Measurements from ENCODE around the gene EXOC2. TPM values are rescaled to one million over a fixed set of nuclear protein-coding genes. Genes with fewer than 3 reads are reported as not detected.

The EXOC2 gene
- total RNA-seq, 1 donor from 2014 or later = 57.3 TPM

DNA sequence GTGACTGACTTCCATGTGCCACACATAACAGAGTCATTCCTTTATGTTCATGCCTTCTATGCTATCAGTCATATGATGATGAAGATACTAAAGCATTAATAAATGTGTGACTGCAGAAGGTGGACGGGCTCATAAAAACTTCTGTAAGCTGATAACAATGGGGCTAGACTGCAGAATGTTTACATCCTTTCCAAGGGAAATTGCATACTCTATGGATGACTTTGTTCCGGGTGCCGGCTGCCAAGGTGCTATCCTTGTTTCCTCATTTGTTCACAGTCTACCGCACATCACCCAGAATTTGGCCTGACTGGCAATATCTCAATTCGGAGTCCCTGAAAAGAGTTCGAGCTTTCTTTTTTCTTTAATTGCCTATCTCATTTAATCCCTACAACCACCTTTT lies 121.0 kb downstream of the EXOC2 start:
- peak; percentile 15 for DNase-seq

DNA sequence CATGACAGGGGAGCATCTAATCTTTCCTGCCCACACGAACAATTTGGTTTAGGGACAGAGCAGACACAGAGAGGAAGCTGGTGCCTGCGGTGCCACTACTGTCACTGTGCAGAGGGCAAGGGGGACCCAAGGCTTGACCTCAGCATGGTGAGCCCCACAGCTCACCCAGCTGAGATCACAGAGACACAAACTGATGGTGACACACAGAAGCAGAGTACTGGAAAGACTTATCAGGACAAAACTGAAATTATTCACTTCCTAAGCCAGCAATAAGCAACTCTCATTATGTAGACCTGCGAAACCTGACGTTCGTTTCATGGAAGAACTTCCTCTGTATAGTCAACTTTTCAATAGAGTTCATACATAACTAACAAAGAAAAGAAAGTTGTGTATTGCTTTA lies 122.1 kb downstream of the EXOC2 start:
- DNase-seq = no peak

DNA sequence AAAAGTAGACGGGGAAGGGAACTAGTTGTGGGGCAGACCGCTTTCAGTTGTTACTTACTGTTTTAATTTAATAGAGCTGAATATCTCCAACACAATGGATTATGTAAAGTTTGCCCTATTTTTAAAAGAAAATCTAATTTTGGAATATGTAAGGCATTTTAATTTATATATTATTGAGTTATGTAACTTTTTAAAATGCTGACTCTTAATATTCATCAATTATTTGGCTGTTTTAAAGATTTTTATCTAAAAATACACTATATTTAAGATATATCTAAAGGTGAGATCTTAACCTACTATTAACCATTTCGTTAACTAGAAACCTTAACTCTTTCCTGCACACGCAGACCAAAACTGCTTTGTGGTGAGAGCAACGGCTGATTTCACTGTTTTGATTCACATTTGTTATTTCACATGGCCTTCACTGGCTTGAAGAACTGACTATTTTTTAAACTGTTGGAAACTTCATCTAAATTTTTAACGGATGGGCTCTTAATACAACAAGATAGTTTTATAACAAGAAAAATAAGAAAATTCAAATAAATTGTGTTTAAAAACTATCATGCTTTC lies 123.9 kb downstream of the EXOC2 start:
- no peak for DNase-seq

DNA sequence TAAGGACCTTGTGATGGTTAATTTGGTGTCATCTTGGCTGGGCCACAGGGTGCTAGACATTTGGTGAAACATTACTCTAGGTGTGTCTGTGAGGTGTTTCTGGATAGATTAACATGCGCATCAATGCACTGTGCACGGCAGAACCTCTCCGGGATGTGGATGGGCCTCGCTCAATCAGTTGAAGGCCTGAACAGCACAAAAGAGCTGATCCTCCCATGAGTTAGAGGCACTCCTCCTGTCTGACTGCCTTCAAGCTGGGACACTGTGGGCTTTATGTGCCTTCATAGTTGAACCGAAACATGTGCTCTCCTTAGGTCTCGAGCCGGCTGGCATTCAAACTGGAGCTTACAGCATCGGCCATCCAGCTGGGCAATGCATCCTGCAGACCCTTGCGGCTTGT lies 124.9 kb downstream of the EXOC2 start:
- no peak for DNase-seq

DNA sequence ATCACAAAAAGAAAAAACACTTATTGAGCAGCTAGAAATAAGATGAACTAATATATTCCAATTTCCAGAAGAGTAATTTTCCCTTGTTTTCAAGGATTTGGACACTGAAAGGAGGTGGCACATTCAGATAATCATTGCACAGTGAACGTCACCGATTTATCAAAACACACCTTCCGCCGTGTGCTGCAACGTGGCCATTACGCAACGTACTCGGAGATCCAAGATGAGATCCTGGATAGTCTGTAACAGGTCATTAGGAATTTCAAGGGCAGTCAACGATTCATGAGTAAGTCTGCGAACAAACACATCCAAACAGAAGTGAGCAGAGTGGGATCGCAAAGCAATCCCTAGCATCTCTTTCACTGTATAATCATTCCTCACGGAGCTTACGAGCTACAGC lies 129.1 kb downstream of the EXOC2 start:
- no peak for DNase-seq

DNA sequence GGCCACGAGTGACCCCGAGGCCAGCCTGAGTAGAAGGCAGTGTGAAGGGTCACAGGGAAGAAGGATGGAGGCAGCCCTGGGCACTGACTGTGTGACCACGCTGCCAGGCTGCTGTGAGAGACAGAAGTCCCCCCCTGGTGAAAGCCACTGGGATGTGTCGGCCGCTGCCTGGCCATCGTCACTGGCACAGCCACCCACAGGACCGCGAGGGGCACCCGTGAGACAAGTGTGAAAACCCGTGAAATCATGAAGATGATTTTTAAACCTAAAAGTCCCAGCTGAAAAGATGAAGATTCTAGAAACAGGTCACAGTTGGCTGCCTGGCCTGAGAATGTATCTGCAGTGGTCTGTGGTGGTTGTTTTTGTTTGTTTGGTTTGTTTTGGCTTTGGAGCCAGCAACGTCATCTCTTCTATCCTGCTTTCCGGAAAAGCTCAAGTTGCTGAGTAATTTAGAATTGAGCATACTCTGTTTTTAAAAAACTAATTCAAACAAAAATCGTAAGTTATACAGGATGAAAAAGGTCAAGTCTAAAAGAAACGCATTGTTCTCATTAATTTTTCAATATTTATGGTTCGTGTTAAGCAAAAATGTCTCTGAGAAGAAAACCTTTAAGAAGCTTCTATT lies 130.8 kb downstream of the EXOC2 start:
- peak; percentile 10 for DNase-seq

DNA sequence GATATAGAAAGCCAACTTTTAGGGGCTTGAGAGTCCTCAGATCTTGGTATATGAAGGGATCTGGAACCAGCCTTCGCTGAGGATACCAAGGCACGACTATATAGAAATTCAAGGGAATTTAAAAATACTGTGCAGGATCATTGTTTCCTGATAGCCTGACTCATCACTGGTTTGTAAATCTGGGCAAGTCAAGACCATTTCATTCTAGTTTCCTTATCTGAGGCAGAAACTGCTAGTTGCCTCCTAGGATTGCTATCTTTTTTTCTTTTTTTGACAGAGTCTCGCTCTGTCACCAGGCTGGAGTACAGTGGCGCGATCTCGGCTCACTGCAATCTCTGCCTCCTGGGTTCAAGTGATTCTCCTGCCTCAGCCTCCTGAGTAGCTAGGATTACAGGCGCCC lies 131.6 kb downstream of the EXOC2 start:
- DNase-seq = peak; percentile 28

DNA sequence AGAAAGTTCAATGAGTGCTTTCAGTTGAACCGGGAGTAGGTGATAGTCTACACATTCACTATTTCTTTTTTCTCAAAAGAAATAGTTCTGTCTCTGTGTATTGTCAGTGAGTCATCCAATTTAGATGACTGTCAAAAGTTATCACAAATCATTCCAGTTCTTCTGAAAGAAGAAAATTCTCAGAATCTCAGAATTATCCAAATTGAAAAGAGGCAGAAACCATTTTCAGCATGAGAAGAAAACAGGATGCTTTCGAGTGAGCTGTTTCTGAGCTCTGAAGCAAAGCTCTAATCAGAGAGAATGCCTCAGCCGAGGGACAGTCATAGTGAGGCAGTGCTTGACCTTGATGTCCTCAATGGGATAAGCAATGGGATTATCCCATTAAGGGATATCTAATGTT lies 134.0 kb downstream of the EXOC2 start:
- DNase-seq = no peak

DNA sequence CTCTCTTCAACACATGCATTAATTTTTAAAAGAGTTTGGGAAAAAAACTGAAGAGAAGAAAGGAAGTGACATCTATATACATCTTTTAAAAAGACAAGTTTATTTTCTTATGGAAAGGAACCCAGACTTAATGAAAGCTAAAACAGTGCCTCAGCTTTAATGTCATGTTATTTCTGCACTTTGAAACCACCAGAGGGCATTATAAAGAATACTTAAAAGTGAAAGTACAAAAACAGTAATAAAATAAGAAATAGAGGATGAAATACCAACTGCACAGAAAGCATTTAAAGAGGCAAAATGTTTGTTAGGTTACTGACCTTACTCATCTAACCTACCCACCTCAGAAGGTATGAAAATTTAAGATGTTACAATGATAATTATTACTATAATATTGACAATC lies 134.8 kb downstream of the EXOC2 start:
- peak; percentile 23 for DNase-seq

DNA sequence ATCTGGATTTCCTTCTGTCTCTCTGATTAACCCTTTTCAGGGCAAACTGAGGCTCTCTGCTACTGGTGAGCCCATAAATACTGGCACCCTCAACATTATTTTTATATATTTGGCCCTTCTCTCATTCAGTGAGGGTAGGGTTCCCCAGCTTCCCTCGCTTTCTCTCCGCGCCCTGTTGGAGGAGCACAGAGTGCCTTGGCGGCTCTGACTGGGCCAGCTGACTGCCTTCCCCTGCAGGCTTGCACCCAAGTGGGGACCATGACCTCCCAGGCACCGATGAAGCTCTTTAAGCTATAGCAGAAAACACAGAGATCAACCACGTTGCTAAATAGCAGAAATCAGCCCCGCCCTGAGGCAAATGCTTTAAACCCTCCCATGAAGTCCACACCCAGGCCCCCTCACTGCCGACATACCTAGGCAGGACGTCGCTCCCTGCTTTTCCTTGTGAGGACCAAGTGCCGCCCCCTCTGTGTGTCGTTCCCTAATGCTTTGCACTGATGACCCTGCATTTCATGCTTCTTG lies 141.0 kb downstream of the EXOC2 start:
- no peak for DNase-seq

DNA sequence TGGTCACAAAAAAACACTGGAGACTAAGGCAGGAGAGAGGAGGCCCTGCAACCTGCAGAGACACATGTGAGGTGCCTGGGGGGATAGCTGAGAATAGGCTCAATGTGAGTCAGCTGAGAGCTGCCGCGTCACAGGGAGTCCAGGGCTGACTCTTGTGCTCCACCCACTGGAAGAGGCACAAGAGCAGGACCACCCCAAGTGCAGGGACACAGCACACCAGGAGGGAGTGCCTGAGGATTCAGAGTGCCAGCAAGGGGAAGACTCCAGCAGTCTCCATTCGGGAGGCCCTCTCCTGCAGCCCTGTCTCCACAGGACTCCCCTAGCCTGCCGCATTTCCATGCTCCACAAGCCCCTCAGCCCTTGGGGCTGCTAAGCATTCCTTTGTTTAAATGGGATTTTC lies 141.5 kb downstream of the EXOC2 start:
- peak; percentile 20 for DNase-seq

DNA sequence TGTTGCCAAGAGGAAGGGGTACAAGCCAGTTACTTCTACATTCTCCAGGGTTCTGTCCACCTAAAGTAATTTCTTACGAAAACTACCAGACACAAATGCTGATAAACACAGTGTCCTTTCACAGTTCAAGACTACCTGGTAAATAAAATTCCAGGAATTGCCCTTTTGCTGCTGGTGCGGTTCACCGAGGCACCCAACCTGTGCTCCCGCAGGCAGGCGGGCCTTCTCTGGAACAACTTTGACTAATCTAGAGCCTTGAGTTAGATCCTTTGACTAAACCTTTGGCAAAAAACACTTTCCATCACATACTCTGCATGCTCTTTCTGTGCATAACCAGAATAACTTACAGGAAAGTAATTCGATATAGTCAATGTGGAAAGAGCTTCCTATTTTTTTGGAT lies 143.0 kb downstream of the EXOC2 start:
- DNase-seq = no peak

DNA sequence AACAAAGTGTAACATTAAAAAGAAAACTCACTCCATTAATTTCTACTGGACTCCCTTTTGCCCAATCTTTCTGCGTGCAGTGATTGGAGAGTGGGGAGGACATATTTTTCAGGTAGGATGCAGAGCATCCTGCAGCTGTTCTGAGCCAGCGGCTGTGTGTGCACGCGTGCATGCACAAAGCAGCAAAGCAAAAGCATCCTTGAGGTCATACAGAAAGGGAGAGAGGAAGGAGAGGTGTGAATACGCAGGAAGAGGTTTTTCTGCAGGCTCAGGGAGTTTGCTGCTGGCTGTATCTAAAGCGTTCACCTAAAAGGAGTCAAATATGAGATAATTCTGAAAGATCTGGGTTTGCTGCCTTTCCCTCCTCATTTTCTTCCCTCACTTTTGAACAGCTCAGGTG lies 144.4 kb downstream of the EXOC2 start:
- no peak for DNase-seq

DNA sequence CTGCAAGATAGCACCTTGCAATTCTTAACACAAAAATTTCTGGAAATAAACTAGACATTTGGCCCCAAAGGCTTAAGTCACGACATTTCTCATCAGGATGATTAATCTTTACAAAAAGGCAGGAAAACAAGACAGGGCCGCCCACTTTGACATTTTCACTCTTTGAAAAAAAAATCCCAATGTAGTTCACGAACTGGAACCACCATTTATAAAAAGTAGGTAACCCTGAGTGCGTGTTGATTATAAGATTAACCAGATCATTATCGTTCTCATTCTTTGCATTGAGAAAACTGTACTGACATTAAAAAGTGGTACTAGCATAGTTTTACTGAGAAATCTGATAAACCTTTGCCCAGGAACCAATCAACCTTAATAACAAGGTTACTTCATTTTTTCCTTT lies 144.8 kb downstream of the EXOC2 start:
- no peak for DNase-seq

DNA sequence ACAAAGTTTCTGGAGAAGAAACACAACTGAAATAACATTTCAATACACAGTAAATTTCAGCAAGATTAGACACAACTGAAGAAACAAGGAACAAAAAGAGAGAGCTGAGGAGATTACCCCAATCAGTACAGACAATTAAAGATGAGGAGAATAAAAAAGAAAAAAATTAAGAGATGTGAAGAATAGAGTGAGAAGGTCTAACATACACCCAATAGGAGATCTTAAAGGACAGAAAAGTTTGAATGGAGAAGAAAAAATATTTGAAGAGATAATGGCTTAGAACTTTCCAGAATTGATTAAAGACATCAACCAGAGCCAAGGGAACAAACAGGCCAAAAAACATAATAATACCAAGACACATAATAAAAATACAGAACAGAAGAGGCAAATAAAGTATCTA lies 152.4 kb downstream of the EXOC2 start:
- DNase-seq = no peak

DNA sequence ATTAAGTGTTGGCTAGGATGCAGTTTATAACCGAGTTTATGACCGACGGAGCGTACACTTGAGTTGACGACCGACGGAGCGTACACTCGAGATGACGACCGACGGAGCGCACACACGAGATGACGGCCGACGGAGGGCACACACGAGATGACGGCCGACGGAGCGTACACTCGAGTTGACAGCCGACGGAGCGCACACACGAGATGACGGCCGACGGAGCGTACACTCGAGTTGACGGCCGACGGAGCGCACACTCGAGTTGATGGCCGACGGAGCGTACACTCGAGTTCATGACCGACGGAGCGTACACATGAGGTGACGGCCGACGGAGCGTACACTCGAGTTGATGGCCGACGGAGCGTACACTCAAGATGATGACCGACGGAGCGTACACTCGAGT lies 155.8 kb downstream of the EXOC2 start:
- DNase-seq = no peak

DNA sequence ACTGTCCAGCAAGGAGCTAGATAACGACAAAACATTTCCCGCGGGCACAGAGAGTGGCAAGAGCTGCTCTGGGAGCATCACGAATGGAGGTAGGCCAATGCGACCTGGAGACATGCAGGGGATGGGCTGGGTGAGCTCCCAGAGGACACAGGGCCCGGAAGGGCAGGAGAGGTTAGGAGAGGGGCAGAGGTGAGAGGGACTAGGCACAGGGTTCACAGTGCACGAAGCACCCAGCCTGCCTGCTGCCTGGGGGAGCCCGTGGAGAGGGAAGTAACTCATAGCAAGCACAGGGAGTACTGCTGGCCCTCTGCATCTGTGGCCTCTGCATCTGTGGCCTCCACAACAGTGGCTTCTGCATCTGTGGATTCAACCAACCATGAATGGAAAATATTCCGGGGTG lies 162.5 kb downstream of the EXOC2 start:
- no peak for DNase-seq

DNA sequence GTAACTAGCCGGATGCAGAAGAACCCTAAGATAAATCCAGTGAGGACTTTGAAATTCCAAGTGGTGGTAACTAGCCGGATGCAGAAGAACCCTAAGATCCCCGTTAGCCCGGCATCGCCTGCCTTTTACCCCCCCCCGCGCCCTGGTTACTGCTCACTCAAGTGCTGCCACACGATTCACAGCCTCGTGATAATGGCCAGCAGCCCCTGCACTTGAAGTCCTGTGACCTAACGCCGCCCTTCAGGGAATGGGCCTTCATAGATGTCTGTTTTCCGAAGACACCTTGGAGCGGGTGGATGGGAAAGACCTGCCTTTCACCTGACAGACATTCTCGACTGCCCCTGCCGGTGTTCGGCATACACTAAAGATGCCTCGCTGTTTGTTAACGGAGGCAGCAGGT lies 163.9 kb downstream of the EXOC2 start:
- DNase-seq = no peak

DNA sequence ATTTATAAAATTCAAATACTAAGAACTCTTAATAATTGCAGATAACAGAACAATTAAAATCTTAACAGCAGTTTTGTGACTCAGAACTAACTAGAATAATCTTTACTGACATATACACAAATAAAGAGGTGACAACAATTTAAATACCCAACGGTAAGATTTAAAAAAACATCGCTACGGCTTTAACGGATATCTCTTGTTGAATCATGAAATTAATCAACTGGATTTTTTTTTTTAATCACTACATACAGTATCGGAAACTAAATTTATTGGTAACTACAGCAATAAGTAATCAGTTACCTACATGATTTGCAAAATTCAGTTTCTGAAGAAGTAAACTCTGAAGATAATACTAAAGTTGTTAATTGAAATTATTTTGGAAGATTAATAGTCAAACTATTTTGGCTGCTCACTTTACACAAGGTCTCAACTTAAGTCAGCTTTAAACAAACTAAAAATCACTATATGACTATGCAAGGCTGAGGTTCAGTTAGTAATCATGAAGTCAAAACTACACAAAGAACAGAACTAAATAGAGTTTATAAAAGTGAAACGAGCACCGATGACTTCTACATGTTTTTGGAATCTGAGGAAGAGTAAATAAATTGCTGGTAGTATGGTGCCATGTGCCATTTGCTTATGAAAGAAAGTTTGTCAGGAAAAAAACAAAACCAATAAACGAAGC lies 164.8 kb downstream of the EXOC2 start:
- DNase-seq = no peak

DNA sequence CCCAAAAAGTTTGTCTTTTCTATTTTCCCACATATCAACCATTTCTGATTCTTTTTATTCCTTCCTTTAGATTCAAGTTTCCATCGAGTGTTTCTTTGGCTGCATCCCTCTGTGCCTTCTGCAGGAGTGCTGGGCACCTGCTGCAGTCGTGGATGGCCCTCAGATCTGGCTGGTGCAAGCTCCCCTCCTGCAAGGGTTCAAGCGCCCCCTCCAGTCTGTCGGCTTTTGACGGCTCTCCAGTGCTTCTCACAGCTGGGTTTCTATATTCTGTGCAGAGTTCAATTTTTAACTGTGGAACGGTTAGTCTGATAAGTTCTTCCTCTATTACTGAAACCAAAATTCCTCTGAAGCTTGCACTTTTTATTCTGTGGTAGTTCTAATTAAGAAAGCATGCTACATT lies 168.1 kb downstream of the EXOC2 start:
- no peak for DNase-seq

DNA sequence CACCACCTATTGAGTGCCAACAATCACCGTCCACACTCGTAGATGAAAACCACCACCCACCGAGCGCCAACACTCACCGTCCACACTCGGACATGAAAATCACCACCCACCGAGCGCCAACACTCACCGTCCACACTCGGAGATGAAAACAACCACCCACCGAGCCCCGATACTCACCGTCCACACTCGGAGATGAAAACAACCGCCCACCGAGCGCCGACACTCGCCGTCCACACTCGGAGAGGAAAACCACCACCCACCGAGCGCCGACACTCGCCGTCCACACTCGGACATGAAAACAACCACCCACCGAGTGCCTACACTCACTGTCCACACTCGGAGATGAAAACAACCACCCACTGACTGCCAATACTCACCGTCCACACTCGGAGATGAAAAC lies 172.1 kb downstream of the EXOC2 start:
- DNase-seq = no peak

DNA sequence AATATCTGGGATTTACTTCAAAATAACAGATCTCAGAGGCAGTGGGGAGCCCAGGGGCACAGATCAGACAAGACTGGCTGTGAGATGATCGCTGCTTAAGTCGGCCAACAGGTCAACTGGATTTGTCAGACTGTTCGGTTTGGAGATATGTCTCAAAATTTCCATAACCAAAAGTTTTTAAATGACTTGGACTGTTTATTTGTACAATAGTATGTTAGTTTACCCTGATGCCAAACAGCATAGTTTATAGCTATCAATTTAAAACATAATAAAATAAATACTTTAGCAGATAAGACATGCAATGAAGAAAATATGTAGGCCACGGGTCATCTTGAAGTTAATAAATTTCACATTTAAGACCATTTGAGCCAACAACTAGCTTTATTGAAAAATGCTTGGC lies 174.7 kb downstream of the EXOC2 start:
- no peak for DNase-seq

DNA sequence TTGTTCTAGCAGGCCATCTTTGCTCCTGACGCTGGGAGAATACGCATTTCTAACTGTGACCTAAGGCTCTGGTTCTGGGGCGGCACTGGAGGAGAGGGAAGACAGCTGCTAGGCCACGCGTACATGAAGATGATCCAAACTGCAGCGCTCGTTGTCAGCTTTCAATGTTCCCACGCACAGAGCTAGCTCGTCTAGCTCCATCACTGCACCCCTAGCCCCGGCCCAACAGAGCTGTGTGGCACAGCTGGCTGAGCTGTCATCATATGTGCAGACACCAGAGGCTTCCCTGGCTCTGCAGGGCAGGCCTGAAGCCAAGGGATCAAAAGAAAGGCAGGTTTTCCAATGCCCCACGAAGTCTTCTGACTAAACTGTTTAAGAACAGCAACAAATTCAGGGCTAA lies 176.7 kb downstream of the EXOC2 start:
- DNase-seq = no peak

DNA sequence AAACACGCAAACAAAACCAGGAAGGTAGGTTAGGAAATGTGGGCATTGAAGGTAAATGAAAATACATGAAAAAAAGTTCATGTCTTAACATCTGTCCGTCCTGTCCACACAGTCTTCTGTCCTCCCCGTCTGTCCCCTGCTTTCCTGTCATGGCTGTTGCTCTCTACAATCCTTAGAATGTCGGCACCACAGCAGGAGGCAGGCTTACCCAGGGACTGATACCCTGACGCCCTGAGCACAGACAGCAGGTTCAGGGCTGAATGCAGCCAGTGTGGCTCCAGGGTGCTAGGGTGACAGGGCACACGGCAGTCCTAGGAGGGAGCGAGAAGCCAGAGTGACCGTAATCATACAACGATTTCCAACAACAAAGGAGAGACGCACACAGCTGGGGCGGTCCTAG lies 177.7 kb downstream of the EXOC2 start:
- no peak for DNase-seq

Measured in dermis blood vessel endothelial cell (primary cell).